ENCODE data around the gene CD200R1L.

- TF ChIP-seq CTCF (IDR thresholded peaks at IDR 0.05; ENCODE audit: low read length) (no peak), EZH2 (IDR thresholded peaks at IDR 0.05; ENCODE audit: borderline replicate concordance, low read length) (no peak)
Measured at GRCh38 chr3:112811131-112811884, 35.4 kb downstream of the CD200R1L start.

Measured in OCI-LY1 (cell line).